Kasumi-1 (cell line): Measurements from ENCODE around the gene HINT3.
A peak's percentile ranks its signal among the peaks of the same experiment; 100 is the strongest.
"Not testable (repeated sequence)": the region's sequence is repeated elsewhere in the genome, so short reads cannot be mapped to it uniquely, and the experiment has no call there.

Experiments
- DNase-seq, 2 experiments: peaks; one replicate each; lab custom pipeline; 2025; lab: John Stamatoyannopoulos, UW

Gene HINT3

DNA sequence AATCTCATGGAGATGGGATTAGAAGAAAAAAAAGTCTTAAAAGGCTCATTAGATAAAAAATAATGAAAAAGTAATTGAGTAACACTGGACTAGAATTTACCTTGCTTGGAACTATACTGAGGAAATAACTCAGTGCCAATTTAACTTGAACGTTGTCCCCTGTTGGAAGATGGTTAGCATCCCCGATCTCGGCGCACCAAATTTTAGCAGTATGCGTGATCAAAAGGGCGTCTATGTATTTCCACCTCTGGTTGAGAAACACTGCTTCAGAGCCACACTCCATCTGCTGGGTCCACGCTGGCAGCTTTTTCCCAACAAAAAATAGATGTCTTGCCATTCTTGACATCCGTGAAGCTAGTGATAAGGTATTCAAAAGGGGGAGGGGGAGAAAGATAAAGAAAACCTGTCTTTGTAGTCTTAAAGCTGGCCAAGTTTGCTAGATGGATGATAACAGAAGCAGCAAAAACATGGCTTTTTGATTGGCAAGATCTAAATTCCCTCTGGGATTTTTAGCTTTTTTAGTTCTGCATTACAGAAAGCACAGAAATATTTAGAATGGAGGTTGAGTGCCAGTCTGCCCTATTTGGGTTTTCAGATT, 6.4 kb downstream of the HINT3 start:
- no peak for DNase-seq

DNA sequence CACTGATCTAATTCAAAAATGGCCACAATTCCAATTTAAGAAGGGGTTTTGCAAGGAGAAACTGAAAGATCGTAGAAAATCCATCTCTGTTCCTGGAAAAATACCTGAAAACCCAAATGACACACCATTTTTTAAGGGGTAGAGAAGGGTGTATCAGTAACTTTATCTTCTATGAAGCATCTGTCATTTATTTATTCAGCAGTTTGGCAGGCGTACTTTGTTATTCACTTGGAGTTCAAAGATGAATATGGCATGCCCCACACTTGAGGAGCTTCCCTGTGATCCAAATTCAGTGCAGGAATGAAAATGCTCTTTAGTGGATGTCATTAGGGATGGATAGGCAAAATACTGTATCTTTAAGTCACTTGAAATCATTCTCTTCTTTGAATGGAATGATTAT, 7.2 kb downstream of the HINT3 start:
- DNase-seq: no peak

DNA sequence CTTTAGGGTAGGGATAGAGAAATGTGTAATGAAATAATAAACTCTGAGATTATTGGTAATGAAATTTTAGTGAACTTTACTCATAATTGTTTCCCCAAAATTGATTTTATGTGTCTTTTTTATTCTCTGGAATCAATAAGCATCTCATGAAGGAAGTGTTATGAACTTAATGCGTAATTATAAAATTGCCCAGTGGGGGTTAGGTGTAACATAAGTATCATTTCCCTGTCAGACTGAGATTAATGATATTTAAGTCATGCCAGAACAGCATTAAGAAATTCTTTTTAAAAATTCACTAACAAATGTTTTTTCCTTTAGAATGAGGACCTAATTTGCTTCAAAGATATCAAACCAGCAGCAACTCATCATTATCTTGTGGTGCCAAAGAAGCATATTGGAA, 10.0 kb downstream of the HINT3 start:
- peak in 1 of 2 experiments; percentile 32 for DNase-seq

DNA sequence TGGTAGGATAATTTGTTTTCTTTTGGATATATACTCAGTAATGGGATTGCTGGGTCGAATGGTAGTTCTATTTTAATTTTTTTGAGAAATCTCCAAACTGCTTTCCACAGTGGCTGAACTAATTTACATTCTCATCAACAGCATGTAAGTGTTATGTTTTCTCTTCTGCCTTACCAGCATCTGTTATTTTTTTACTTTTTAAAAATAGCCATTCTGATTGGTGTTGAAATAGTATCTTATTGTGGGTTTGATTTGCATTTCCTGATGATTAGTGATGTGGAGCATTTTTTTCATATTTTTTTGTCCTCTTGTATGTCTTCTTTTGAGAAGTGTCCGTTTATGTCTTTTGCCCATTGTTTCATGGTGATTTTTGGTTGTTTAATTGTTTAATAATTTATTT, 11.9 kb downstream of the HINT3 start:
- DNase-seq: no peak

DNA sequence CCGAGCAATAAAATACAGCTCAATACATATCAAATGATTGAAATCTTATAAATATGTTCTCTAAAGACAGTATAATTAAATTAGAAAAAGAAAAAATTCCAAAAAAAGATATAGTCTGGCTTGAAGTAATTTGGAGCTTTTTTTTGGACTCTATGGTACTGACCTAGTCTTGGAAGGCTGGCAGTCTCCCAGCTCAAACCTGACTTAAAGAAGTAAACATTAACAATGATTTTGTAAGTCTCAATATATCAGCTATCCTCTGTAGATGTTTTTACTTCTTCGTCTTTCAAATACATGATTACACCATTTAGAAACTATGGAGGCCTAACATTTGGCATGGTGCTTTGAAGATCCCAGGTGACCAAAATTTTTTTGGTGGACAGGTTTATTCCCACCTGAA, 14.2 kb downstream of the HINT3 start:
- DNase-seq: no peak

DNA sequence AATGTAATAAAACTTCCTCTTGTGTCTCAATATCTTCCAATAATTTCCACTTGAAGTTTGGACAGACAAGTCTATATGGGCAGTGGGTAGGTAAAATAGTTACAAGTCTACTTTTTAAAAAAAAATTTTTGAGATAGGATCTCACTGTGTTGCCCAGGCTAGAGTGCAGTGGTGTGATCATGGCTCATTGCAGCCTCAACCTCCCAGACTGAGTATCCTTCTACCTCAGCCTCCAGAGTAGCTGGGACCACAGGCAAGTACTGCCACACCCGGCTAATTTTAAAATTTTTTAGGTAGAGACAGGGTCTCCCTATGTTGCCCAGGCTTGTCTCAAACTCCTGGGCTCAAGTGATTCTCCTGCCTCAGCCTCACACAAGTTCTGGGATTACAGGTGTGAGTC, 15.9 kb downstream of the HINT3 start:
- not testable (repeated sequence) for DNase-seq

DNA sequence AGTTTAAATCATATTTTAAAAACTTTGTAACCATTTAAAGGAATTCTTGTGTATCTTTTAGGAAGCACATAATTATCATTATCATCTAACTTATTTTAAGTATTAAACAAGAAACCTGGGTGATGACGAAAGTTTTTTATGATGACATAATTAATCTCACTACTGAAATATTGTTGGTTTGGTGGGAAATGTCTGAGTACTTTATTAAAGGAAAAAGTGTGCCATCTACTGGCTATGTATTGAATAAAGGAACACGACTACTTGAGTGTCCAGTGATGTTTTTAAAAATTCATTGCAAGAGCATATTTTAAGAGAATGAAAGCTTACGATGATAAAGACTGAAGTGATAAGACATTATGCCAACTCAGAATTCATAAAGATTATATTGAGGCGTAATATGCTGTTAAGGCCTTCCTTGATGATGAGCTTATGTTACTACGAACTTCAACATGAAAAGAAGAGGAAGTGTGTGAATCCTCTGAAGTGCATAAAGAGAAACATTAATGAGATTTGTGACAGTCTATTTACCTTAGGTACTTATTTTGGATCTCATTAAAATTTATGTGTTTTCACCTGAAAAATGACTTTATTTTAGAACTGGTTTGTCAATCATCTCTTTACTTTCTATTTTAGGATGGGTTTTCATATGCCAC, 17.8 kb downstream of the HINT3 start:
- DNase-seq: peak; percentile 60 to 90

DNA sequence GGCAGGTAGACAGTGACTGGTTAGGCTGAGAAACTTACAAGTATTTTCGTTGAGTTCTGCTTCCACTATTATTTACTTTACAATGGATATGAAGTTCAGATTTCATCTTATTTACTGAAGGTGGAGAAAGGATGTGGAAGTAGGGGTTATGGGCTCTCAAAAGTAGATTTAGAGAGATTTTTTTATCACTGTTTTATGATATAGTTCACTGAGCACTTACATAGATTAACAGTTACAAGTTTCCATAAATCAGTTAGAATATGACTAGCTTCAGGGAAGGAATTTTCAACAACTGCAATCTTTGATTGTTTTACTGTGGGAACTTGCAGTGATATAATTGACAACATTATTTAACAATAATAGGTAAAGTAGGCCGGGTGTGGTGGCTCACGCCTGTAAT, 22.5 kb downstream of the HINT3 start:
- no peak for DNase-seq

DNA sequence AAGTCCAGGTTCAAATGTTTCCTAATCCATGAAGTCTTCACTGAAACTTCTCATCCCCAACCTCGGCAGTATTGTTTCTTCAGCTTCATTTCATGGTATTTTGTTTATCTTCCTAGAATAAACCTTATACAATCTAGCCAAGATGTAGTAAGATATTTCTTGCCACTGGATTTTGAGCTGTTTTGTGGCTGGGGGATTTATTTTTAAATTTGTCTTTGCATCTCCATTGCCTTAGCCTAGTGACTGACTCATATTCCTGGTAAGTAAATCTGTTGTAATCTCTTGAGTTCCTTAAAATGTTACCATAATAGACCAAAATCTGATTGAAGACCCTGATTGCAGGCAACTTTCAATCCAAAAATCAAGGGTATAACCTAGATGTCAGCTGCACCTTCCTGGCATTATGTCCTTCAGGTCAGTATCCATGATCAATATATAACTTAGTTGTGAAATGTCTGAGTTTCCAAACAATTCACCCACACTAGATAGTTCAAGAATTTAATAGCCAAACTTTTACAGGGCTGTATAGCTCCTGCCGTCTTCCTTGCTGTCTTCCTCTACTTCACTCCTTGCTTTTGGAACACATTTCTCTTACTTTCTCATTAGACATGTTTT, 25.1 kb downstream of the HINT3 start:
- DNase-seq: no peak

DNA sequence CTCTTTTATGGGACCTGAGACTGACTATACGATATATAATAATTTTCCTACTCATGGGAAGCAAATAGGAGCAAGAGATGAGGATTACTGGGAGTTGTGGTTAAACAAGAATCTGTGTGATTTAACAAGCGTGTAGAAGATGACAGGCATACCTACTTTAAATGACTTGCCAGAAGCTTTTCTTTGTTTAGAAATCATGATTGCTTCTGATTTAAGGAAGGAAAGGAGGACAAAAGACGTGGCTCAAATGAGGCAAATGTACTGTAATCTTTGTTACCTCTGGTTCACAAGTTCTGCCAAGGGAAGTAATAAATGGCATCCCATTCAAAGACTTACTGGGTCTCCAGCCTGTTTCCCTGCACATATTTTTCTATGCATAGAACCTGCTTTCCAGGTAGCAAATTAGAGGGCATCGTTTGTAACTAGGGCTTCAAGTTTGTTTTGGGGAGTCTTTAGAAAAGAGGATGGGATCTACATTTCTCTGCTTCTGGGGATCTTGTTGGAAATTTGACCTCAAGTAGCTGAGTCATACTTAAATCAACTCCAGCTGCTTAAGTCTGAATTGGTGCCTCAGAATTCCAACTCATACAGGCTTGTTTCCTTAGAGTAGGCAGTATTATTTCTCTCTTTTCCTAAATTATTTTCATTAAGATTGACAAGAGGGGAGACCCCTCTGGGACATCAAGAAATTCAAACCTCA, 26.8 kb downstream of the HINT3 start:
- no peak for DNase-seq

DNA sequence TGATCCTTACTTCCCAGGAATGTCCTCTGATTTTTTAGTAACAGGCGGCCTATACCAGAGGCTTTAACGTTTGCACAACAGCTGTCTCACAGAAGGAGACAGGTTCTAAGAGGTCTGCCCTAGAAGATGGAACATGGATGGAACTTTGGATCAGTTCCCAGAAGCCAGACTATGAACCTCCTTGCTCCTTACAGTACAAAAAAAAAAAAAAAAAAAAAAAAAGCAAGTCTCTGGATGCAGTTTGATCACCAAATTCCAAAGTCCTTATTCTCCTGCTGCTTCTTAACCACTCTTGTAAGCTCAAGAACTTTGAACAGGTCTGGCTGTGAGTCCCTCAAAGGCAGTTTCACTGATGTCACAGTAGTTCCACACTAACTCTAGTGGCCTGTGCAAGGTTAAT, 27.7 kb downstream of the HINT3 start:
- no peak for DNase-seq

DNA sequence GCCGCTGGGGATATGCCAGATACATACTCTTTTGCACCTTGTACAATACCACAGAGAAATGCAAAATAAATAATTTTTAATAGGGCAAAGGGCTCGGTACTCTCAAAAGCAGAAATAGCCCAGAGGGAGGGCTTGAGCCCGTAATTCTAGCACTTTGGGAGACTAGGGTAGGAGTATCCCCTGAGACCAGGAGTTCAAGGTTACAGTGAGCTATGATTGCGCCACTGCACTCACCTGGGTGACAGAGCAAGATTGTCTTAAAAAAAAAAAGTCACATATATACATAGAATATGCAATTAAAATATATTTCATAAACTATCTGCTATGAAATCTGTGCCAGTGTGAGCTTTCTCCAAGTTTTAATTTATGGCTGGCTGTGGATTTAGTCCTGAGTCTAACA, 29.0 kb downstream of the HINT3 start:
- DNase-seq: no peak

DNA sequence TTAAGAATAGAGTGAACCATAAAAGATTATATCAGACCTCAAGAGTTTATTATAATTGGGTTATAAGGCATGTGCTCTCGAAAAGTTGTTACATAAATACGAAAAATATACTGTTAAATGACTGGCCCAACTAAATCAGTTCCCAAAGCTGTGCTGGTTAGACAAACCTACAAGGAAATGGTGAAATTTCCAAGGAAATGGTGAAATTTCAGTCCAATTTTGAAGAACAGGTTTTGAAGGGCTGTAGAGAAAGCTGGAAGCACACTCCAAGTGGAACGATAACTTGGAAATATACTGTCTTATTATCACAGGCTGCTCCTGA, 29.4 kb downstream of the HINT3 start:
- DNase-seq: no peak

DNA sequence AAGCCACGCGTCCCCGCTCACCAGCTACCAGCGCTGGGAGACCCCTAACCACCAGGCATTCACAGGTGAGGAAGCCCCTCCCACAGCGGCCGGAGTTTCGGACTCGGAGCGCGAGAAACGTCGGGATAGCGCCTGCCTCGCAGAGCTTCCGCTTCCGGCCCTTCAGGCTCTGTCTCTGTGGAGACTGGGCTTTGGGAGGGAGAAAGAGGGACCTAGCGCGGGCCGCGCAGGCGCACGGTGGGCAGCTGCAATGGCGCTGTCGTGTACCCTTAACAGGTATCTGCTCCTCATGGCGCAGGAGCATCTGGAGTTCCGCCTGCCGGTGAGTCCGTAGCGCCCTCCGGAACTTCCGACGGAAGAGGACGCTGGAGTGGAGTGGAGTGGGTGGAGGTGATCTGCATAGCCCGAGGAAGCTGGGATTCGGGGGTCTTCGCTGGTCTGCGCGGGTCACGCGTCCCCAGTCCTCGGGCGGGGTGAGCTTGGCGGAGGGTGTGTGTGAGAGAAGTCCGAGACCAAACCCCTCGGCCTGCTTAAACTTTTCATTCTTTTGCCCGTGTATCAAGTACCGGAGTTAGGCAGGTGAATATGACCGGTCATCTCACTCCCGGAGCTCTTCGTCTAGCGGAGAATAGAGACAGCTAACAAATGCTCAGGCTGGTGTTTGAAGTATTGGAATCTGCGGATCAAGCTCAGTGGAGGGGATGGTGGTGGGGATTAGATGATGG, 29.9 kb downstream of the HINT3 start, which contains the start of gene TRMT11:
Gene TRMT11 (plus strand): TSS at position 240 of the 725 bp plus-strand sequence. CDS start 11 bp downstream, at position 251.
- DNase-seq: peak; percentile 86 to 89

DNA sequence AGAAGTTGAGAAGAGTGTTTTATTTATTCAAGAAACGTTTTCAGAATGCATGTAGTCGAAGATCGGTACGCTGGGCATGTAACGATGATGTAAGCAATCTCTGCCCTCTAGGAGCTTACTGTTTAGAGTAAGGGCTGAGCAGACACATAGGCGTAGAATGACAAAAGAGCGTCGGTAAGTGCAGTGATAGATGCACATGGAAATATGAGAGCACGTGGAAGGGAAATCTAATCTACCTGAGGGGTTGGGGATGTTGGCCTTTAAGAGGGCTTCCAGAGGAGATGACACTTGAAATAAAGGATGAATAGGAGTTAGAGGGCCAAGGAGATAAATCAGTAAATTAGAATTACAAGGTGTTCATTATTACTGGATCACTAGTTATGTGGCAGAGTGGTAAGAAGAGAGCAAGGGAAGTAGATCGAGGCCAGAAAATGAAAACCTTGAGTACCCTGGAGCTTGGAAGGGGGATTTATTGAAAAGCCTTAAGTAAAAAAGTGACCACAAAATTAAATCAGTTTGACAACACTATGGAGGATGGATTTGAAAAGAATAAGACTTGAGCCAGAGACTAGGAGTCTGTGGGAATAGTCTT, 30.6 kb downstream of the HINT3 start:
- DNase-seq: peak in 1 of 2 experiments; percentile 43

DNA sequence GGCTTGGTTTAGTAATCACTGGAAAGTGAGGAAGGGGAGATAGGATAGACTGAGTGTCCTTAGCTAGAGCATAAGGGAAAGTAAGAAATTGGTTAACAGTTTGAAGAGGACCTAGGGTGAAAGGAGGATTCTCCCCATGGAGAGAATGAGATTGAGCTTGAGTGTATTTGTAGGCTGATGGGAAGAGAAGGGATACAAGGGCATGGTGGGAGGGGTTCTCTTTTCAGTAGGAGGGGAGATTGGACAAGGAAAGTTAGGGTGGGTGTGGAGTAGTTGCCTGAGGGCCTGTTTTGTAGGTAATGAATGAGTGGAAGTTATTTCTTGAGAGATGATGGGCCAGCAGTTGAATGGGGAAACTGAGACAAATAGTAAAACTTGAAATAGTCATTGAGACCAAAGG, 31.7 kb downstream of the HINT3 start:
- no peak for DNase-seq

DNA sequence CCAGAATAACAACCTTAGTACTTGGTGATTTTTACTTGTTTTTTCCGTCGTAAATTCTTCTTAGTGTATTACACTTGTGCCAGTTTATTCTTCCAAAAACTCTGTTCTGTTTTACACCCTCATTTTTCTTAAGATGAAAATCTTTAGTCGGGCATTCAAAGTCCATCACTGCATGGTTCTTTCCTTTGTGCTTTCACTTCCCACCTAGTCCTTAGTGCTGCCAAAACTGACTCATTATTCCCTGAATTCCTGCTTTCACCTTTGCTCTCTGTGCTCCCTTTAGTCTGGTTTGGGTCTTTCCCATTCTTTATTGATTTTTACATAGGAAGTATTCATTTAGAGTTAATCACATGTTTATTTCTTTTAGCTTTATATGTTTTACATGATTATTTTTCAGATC, 33.1 kb downstream of the HINT3 start:
- DNase-seq: no peak

DNA sequence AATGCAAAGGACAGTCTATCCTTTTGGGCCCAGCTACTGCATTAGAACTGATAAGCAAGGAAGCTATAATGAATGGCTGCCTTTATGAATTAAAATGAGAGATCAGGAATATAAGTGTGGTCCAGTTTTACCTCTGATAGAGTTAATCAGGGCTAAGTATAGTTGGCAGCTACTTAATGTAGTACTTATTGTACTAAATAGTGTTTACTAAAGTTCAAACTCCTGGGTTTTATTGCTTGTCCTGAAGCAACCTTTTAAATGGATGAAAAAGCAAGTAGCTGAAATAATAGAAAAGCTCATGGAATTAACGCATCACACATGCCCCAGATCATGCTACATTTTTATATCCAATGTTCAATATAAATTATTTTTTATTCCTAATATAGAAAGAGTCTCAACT, 35.1 kb downstream of the HINT3 start:
- DNase-seq: no peak

DNA sequence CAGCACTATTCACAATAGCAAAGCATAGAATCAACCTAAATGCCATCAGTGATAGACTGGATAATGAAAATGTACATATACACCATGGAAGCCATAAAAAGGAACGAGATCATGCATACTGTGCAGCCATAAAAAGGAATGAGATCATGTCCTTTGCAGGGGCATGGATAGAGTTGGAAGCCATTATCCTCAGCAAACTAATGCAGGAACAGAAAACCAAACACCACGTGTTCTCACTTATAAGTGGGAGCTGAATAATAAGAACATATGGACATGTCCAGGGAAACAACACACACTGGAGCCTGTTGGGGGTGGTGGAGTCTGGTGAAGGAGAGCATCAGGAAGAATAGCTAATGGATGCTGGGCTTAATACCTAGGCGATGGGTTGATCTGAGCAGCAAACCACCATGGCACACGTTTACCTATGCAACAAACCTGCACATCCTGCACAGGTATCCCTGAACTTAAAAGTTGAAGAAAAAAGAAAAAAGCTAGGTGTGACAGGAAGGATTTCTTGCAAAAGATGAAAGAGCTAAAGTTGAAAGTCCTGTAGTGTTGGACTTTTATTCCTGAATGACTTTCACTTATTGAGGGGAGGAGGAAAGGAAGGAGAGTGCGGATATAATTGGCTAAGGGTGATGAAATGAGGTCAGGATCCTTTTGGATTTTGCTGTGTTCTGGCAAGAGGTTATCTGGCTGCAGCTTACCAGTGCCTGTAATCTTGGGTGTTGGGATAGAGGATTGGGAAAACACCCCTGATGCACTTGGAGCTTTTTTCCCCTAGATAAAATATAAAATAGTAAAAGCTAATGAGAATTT, 38.3 kb downstream of the HINT3 start:
- no peak for DNase-seq

DNA sequence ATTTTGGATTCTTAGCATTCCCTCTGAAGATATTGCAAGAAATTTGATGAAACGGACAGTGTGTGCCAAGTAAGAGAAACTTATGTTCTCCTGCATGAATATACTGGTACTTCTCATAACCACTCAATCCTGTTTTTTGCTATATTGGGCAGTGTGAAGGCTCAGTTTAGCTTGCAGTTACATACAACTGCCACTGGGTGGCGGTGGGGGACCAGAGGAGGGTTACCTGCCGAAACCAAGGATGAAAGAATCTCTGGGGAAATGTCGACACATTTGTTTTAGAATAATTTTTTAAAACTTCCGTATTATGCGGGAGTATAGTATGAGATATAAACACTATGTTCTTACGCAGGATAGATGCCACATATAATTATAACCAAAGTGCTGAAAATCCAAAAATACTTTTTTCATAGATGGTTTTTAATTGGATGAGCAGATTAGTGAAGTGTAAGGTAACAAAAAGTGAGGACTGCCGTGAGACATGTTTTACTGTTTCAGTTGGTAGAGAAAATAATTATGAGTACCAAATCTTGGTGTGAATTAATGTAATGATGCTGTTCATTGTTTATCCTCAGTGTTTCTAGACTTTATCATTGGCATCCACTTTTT, 39.5 kb downstream of the HINT3 start:
- peak; percentile 71 to 75 for DNase-seq
